GM12878 (cell line): ENCODE results near the gene B4GALT1. TPM values are rescaled to one million over a fixed set of nuclear protein-coding genes. Genes with fewer than 3 reads are reported as not detected.
A peak's percentile ranks its signal among the peaks of the same experiment; 100 is the strongest.

Experiments
- ATAC-seq: fragments of 200-7000 bp; cut with Tn5 transposase; 3 replicates; pipeline ENCODE4 v1.9.1; 2020; ENCODE audit warnings: mild to moderate bottlenecking, moderate library complexity
- BruUV-seq: library from RNA; stranded (reverse); fragments of 400-500 nt; replicated peaks from 2 replicates; lab custom pipeline; 2021; lab: Mats Ljungman, UMichigan
- CTCF ChIA-PET: fragments of 300-600 bp; sonication (Branson Sonifier 250); formaldehyde crosslinking; extraction: SDS; loops from one replicate; lab custom pipeline; 2021; ENCODE audit warnings: inconsistent platforms; lab: Yijun Ruan, JAX
- POLR2A ChIA-PET: fragments of 350-600 bp; formaldehyde crosslinking; extraction: SDS; loops from one replicate; lab custom pipeline; 2021; ENCODE audit warnings: inconsistent platforms; lab: Charles Lee
- RAD21 ChIA-PET: fragments of 300-600 bp; sonication (Branson Sonifier 250); formaldehyde crosslinking; loops from one replicate; lab custom pipeline; 2023; ENCODE audit warnings: antibody characterized with exemption; ENCODE audit not compliant: unreplicated experiment; lab: Charles Lee
- SMC1A ChIA-PET: fragments of 300-600 bp; sonication (Branson Sonifier 250); formaldehyde crosslinking; loops from one replicate; lab custom pipeline; 2023; ENCODE audit not compliant: unreplicated experiment, uncharacterized antibody; lab: Charles Lee
- DNase-seq: peaks from one replicate; pipeline ENCODE4 v3.0.0-alpha.2; 2011; ENCODE audit warnings: low read depth, low spot score
- FAIRE-seq: peaks from 3 replicates; lab custom pipeline; 2011; peaks lifted over from hg19 to GRCh38; lab: Jason Lieb, UNC
- H2AFZ ChIP-seq: 2 replicates; pipeline ENCODE4 v1.6.0; 2011; ENCODE audit warnings: low read depth, low read length, control low read depth; ENCODE audit not compliant: control insufficient read depth
- H3K27ac ChIP-seq: 2 replicates; pipeline ENCODE4 v1.5.1; 2011; ENCODE audit warnings: control low read depth; ENCODE audit not compliant: control insufficient read depth, insufficient read depth
- H3K27me3 ChIP-seq, 2 experiments: replicated peaks in 1 of 2; 2 replicates each; pipeline versions ENCODE4 v1.6.0 to v1.6.1; 2011; ENCODE audit warnings: low read length in 1 of 2; ENCODE audit not compliant: control insufficient read depth in 2 of 2, insufficient read depth in 2 of 2
- H3K36me3 ChIP-seq, 2 experiments: 2 replicates each; pipeline ENCODE4 v1.5.1; 2011; ENCODE audit warnings: low read length in 1 of 2; ENCODE audit not compliant: control insufficient read depth in 2 of 2, insufficient read depth in 2 of 2
- H3K4me1 ChIP-seq: 2 replicates; pipeline ENCODE4 v1.6.1; 2011; ENCODE audit warnings: mild to moderate bottlenecking, low read length, moderate library complexity, mixed read lengths; ENCODE audit not compliant: control insufficient read depth, insufficient read depth
- H3K4me2 ChIP-seq: 2 replicates; pipeline ENCODE4 v1.6.0; 2011; ENCODE audit warnings: control low read depth; ENCODE audit not compliant: control insufficient read depth, insufficient read depth
- H3K4me3 ChIP-seq: fragments of 200-600 bp; sonication (generic); 2 replicates; pipeline ENCODE4 v1.5.1; 2016
- H3K79me2 ChIP-seq: 2 replicates; pipeline ENCODE4 v1.6.0; 2011; ENCODE audit warnings: low read length; ENCODE audit not compliant: control insufficient read depth, insufficient read depth
- H3K9ac ChIP-seq: 2 replicates; pipeline ENCODE4 v1.8.0; 2011; ENCODE audit warnings: low read length, control low read depth, mixed read lengths; ENCODE audit not compliant: control insufficient read depth, insufficient read depth
- H3K9me3 ChIP-seq: replicated peaks from 3 replicates; pipeline ENCODE4 v1.5.1; 2011; ENCODE audit warnings: mild to moderate bottlenecking, low read length; ENCODE audit not compliant: control insufficient read depth, insufficient read depth
- H4K20me1 ChIP-seq: 2 replicates; pipeline ENCODE4 v1.6.0; 2011; ENCODE audit not compliant: control insufficient read depth, insufficient read depth
- ASH2L ChIP-seq: fragments of 300-600, 200-600 bp; sonication (generic); IDR thresholded peaks from 2 replicates; pipeline ENCODE4 v1.6.1; 2017; ENCODE audit warnings: low read depth, mild to moderate bottlenecking, borderline replicate concordance
- POLR2AphosphoS2 ChIP-seq: IDR thresholded peaks from 2 replicates; pipeline ENCODE4 v1.6.1; 2011; ENCODE audit warnings: low read depth, mild to moderate bottlenecking, low read length, improper control_type of control experiment, moderate library complexity
- WGBS: methylation state at CpG from one replicate; pipeline ENCODE4 v1.1.6; 2016; ENCODE audit warnings: low lambda C conversion rate; ENCODE audit not compliant: insufficient replicate concordance, insufficient coverage; ENCODE audit errors: missing lambda C conversion rate; 5-methylcytosine and 5-hydroxymethylcytosine counted together
- in situ Hi-C: fragments of 300-500 bp; cut with MboI; formaldehyde crosslinking; loops from 9 replicates; pipeline ENCODE4 v1.14.3; 2018; ENCODE audit warnings: mixed read lengths
- intact Hi-C: fragments of 100-400 bp; cut with micrococcal nuclease; formaldehyde crosslinking; loops from one replicate; pipeline ENCODE4 v1.14.2; 2022; ENCODE audit not compliant: unreplicated experiment
- polyA plus RNA-seq, 11 experiments: library from polyadenylated mRNA; depleted of rRNA in 4 of 11; unstranded in 6 of 11; stranded (reverse) in 5 of 11; fragments of >200 nt; fragmentation: Nextera tagmentation in 4 of 11; fragmentation: Illumina TruSeq in 1 of 11; extraction: Ambion mirVana in 4 of 11; extraction: Trizol in 1 of 11; gene quantifications; 1 replicate in 1 of 11; 2 replicates in 10 of 11; pipeline versions ENCODE4 v1.2.1 to v1.2.3, GENCODE V29; 2011 to 2016; ENCODE audit warnings: inconsistent platforms in 2 of 11, missing spikeins in 2 of 11, low read depth in 1 of 11
- total RNA-seq, 4 experiments: library from RNA; depleted of rRNA in 3 of 4; stranded (reverse); fragments of >200 nt in 3 of 4; fragmentation: Illumina TruSeq in 1 of 4; extraction: Trizol in 1 of 4; gene quantifications; 2 replicates each; pipeline versions ENCODE4 v1.2.1 to v1.2.3, GENCODE V29; 2013 to 2021
- TF ChIP-seq, protein P1 (sequence below): fragments of 150-350 bp; IDR thresholded peaks from 2 replicates; pipeline ENCODE4 v1.6.1; 2014; ENCODE audit warnings: mild to moderate bottlenecking, low read depth, low read length
- TF ChIP-seq, protein P2 (sequence below): fragments of 450-650 bp; IDR thresholded peaks from 2 replicates; pipeline ENCODE4 v1.6.1; 2016; ENCODE audit warnings: mild to moderate bottlenecking

The B4GALT1 gene
- total and polyA plus RNA-seq, 10 of the 15 experiments (the other 5 are each of a cell fraction or from before 2014, with no cell fraction given) = 12.7 to 79.0 (median 41.0) TPM

DNA sequence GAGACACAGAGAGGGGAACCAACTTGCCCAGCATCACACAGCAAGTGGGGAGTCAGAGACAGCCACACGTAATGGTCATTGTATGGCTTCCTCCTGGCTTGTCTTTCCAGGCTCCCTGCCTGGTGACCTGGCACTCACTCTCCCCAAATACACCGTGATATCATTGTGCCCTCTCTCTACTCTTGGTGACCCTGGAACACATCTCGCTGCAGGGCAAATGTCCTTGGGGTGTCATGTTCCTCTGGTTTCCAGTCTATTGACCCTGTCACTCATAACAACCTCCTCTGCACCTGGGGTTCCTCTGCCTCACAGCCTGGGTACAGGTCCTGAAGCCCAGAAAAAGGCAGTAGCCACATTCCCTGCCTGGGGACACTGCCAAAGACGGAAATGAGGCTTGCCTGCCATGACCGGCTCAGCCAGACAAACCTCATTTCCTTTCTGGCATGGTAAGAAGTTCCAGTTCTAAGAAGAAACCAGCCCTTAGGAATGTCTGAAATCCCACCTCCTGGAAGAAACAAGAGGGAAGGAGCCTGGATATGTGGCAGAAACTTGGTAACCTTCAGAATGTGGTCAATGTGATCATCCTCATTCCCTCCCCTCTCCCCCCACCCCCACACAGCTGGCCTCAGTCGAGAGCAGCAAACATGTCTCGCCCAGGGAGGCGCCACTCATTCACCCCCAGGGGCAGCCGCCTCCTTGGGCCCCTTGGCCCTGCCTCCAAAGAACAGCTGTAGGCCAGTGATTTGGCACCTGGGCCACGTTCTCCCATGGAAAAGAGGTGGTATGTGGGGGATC lies 60.1 kb downstream of the B4GALT1 start:
- RAD21 ChIA-PET = no interaction called here
- Histone ChIP-seq H3K9ac (no peak overlapping the region), H3K27me3 (no peaks in the 10 kb centered on the region), H3K79me2 (no peaks in the 10 kb centered on the region), H3K27ac (no peak overlapping the region), H3K4me1 (no peaks in the 10 kb centered on the region), H2AFZ (no peak overlapping the region), H3K4me3 (no peak overlapping the region), H4K20me1 (0 out of 2 replicates have a peak, but pooled peaks cover 4% of the 10 kb centered on the region), H3K36me3 (peaks cover 8 to 9% of the 10 kb centered on the region in 2 experiments; a peak in 3 of 4 replicates), H3K9me3 (no peaks in the 10 kb centered on the region), H3K4me2 (no peak overlapping the region)
- POLR2A ChIA-PET = interaction anchor here (0.7 kb wide), 2 partner anchors 11 to 126 kb away, joined by 4 to 7 read pairs; no protein-coding TSS in a partner anchor
- no TSS peak for BruUV-seq
- SMC1A ChIA-PET = interaction anchor here (1.2 kb wide), 1 partner anchor 119 kb away, joined by 4 read pairs; no protein-coding TSS in a partner anchor
- 77% methylated on average over 10 of the region's 10 CpGs for WGBS
- TF ChIP-seq, protein P1, sequence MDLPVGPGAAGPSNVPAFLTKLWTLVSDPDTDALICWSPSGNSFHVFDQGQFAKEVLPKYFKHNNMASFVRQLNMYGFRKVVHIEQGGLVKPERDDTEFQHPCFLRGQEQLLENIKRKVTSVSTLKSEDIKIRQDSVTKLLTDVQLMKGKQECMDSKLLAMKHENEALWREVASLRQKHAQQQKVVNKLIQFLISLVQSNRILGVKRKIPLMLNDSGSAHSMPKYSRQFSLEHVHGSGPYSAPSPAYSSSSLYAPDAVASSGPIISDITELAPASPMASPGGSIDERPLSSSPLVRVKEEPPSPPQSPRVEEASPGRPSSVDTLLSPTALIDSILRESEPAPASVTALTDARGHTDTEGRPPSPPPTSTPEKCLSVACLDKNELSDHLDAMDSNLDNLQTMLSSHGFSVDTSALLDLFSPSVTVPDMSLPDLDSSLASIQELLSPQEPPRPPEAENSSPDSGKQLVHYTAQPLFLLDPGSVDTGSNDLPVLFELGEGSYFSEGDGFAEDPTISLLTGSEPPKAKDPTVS = no peak
- 0 out of 2 replicates have a peak, but pooled peaks have one; percentile 16 for TF ChIP-seq POLR2AphosphoS2
- TF ChIP-seq, protein P2, sequence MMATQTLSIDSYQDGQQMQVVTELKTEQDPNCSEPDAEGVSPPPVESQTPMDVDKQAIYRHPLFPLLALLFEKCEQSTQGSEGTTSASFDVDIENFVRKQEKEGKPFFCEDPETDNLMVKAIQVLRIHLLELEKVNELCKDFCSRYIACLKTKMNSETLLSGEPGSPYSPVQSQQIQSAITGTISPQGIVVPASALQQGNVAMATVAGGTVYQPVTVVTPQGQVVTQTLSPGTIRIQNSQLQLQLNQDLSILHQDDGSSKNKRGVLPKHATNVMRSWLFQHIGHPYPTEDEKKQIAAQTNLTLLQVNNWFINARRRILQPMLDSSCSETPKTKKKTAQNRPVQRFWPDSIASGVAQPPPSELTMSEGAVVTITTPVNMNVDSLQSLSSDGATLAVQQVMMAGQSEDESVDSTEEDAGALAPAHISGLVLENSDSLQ = 0 out of 2 replicates have a peak, but pooled peaks have one; percentile 39
- TF ChIP-seq ASH2L = no peak
- CTCF ChIA-PET = no interaction called here
- in situ Hi-C loops (no loop called here), intact Hi-C loops (no loop called here)
- no peak for FAIRE-seq
- peak; percentile 35 for ATAC-seq
- no peak for DNase-seq
